Activated CD4-positive, alpha-beta T cell treated with anti-CD3 and anti-CD28 coated beads for 36 hours (primary cell): ENCODE measurements around the gene PLAC8L1. TPM values are rescaled to one million over a fixed set of nuclear protein-coding genes. Genes with fewer than 3 reads are reported as not detected.

Source experiments
- ATAC-seq: fragments of 200-7000 bp; cut with Tn5 transposase; one replicate; pipeline ENCODE4 v1.10.0; 2021; ENCODE audit warnings: mild to moderate bottlenecking, moderate library complexity
- CTCF ChIA-PET: fragments of 350-600 bp; sonication (Branson Sonifier 250); formaldehyde crosslinking; loops from one replicate; lab custom pipeline; 2021; ENCODE audit warnings: antibody characterized with exemption; lab: Charles Lee
- POLR2A ChIA-PET: fragments of 350-600 bp; sonication (Branson Sonifier 250); formaldehyde crosslinking; loops from one replicate; lab custom pipeline; 2021; ENCODE audit warnings: antibody characterized with exemption, inconsistent platforms; lab: Charles Lee
- DNase-seq: peaks from one replicate; pipeline ENCODE4 v3.0.0-alpha.2; 2020
- H3K27ac Mint-ChIP-seq: one replicate; pipeline ENCODE4 v1.8.0; 2021; ENCODE audit warnings: mixed read lengths
- H3K27me3 Mint-ChIP-seq: one replicate; pipeline ENCODE4 v1.8.0; 2021; ENCODE audit warnings: mixed read lengths
- H3K36me3 Mint-ChIP-seq: one replicate; pipeline ENCODE4 v1.8.0; 2021; ENCODE audit warnings: low read depth, mixed read lengths
- H3K4me1 Mint-ChIP-seq: one replicate; pipeline ENCODE4 v1.8.0; 2021; ENCODE audit warnings: mixed read lengths
- H3K4me3 Mint-ChIP-seq: one replicate; pipeline ENCODE4 v1.8.0; 2021; ENCODE audit warnings: mild to moderate bottlenecking, moderate library complexity, mixed read lengths
- H3K9me3 Mint-ChIP-seq: one replicate; pipeline ENCODE4 v1.8.0; 2021; ENCODE audit warnings: low read depth, mixed read lengths
- intact Hi-C, 2 experiments: fragments of 100-400 bp; cut with DNase I in 1 of 2; cut with micrococcal nuclease in 1 of 2; formaldehyde crosslinking; loops; one replicate each; pipeline versions ENCODE4 v1.14.2 to v1.15.1; 2022 to 2024; cut with DNase I, micrococcal nuclease
- total RNA-seq, 2 experiments: library from RNA; stranded (reverse); gene quantifications; one replicate each; pipeline ENCODE4 v1.2.3, GENCODE V29; 2021

PLAC8L1 gene
- total RNA-seq, 2 experiments from 2014 or later: 0.30 TPM; not detected in 1

DNA sequence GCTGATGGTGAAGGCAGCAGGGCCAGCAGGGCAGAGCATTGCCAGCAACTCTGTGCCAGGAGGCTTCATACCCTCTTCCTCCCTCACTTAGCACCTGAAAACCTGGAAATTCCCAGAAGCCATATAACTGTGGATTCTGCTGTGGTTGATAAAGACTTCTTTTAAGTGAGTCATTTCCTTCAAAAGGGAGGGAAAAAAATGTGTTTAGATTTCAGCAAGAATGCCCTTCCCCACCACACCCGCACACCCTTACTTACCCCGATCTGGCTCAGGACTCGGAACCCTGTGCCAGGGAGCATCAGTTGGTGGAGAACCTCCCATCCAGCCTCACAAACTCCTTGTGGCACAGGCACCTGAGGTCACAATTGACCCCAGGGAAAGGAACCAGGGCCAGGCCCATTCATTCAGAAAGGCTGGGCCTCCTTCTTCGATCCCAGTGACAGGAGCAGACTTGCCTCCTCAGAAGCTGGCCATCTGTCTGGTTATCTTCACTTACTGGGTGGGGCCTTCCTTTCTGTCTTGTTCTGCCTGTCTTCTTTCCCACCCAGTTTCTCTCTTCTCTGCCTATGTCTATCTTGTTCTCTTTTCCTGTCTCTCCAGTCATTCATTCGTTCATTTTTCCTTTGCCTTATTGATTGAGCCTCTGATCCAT lies 62.6 kb downstream of the PLAC8L1 start:
- CTCF ChIA-PET: no interaction called here

GRCh38 chr5:146041180-146041789 lies 64.1 kb downstream of the PLAC8L1 start:
- DNase-seq (no peak), ATAC-seq (no peak)
- no peaks in the 10 kb centered on the region for H3K27me3 Mint-ChIP-seq
- no peaks in the 10 kb centered on the region for H3K9me3 Mint-ChIP-seq
- H3K4me1 Mint-ChIP-seq: no peaks in the 10 kb centered on the region
- intact Hi-C loops: loop anchor here (10.0 kb wide), 2 partner anchors 186 to 1836 kb away; no protein-coding TSS in a partner anchor
- H3K4me3 Mint-ChIP-seq: no peak overlapping the region
- CTCF ChIA-PET: interaction anchor here (0.7 to 2.4 kb wide), 3 partner anchors 11 to 107 kb away, joined by 3 to 6 read pairs (median 4); no protein-coding TSS in a partner anchor
- no peak overlapping the region for H3K27ac Mint-ChIP-seq
- H3K36me3 Mint-ChIP-seq: no peaks in the 10 kb centered on the region
- POLR2A ChIA-PET: interaction anchor here (0.6 kb wide), 1 partner anchor 125 kb away, joined by 3 read pairs; no protein-coding TSS in a partner anchor

More for the DNA sequence above, 62.6 kb downstream of the PLAC8L1 start:
- H3K9me3 Mint-ChIP-seq: no peaks in the 10 kb centered on the region
- no peak overlapping the region for H3K27ac Mint-ChIP-seq
- intact Hi-C loops: loop anchor here (10.0 kb wide), 2 partner anchors 188 to 1838 kb away; no protein-coding TSS in a partner anchor
- H3K27me3 Mint-ChIP-seq: no peaks in the 10 kb centered on the region
- no peak overlapping the region for H3K4me3 Mint-ChIP-seq
- H3K36me3 Mint-ChIP-seq: no peaks in the 10 kb centered on the region
- POLR2A ChIA-PET: no interaction called here
- no peaks in the 10 kb centered on the region for H3K4me1 Mint-ChIP-seq
- DNase-seq (no peak), ATAC-seq (no peak)

DNA sequence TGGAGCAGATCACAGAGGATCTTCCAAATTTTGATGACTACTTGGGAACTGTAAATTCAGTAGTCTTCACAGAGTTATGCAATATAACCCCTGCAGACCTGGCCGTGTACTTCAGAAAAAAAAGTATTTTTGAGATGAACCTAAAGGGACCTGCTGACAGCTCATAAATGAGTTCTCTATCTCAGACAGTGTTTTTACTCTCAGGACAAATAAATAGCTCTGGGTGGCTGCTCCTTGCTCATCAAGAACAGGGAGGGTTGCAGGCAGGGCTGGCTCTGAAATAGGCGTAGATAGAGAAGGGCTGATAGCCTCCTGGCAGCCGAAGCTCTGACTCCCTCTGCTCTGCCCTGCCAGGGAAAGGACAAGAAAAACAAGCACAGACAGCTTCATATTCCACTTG lies 64.8 kb downstream of the PLAC8L1 start:
- no peak overlapping the region for H3K27ac Mint-ChIP-seq
- no peaks in the 10 kb centered on the region for H3K4me1 Mint-ChIP-seq
- H3K36me3 Mint-ChIP-seq: no peaks in the 10 kb centered on the region
- CTCF ChIA-PET: interaction anchor here (0.7 to 2.4 kb wide), 3 partner anchors 11 to 107 kb away, joined by 3 to 6 read pairs (median 4); no protein-coding TSS in a partner anchor
- DNase-seq (no peak), ATAC-seq (no peak)
- no peaks in the 10 kb centered on the region for H3K9me3 Mint-ChIP-seq
- H3K27me3 Mint-ChIP-seq: no peaks in the 10 kb centered on the region
- no peak overlapping the region for H3K4me3 Mint-ChIP-seq
- POLR2A ChIA-PET: no interaction called here
- intact Hi-C loops: loop anchor here (10.0 kb wide), 2 partner anchors 186 to 1836 kb away; no protein-coding TSS in a partner anchor

DNA sequence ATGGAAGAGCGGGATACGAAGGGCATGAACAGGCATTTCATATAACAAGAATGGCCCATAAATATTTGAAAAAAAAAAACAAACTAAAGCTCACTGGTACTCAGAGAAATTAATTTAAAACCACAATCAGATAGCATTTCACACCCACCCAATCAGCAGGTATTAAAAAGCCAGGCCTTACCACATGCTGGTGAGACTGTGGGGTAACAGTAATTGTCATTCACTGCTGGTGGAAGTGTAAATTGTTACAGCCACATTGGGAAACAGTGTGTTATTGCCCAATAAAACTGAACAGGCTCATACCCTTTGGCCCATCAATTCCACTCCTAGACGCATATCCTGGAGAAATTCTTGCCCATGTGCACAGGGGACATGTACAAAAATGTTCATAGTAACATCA lies 66.0 kb downstream of the PLAC8L1 start:
- Mint-ChIP-seq H3K27me3 (no peaks in the 10 kb centered on the region), H3K36me3 (no peaks in the 10 kb centered on the region), H3K4me1 (no peaks in the 10 kb centered on the region), H3K9me3 (no peaks in the 10 kb centered on the region), H3K27ac (no peak overlapping the region), H3K4me3 (no peak overlapping the region)
- ATAC-seq (no peak), DNase-seq (no peak)
- POLR2A ChIA-PET: no interaction called here
- CTCF ChIA-PET: interaction anchor here (0.6 kb wide), 1 partner anchor 784 kb away, joined by 4 read pairs; no protein-coding TSS in a partner anchor
- intact Hi-C loops: no loop called here

GRCh38 chr5:146034605-146035004 lies 70.8 kb downstream of the PLAC8L1 start:
- H3K4me1 Mint-ChIP-seq: no peaks in the 10 kb centered on the region
- H3K36me3 Mint-ChIP-seq: no peaks in the 10 kb centered on the region
- peaks cover 2% of the 10 kb centered on the region for H3K27me3 Mint-ChIP-seq
- H3K9me3 Mint-ChIP-seq: no peaks in the 10 kb centered on the region
- no peak overlapping the region for H3K4me3 Mint-ChIP-seq
- no peak overlapping the region for H3K27ac Mint-ChIP-seq
- ATAC-seq (no peak), DNase-seq (no peak)
- CTCF ChIA-PET: no interaction called here
- intact Hi-C loops: no loop called here
- POLR2A ChIA-PET: no interaction called here

Other genes with a start within 250 kb of the PLAC8L1 start
- not detected for gene GRXCR2, start 232.6 kb downstream of the PLAC8L1 start, total RNA-seq
- under 1 TPM; 0.43 to 0.63 TPM for gene SH3RF2, start 169.0 kb downstream of the PLAC8L1 start, total RNA-seq
- 100 to 1,000 TPM; 131 to 184 TPM for gene LARS1, start 77.1 kb upstream of the PLAC8L1 start, total RNA-seq
- 10 to 100 TPM; 25.6 to 68.0 TPM for gene RBM27, start 98.0 kb upstream of the PLAC8L1 start, total RNA-seq
- gene POU4F3, start 233.3 kb upstream of the PLAC8L1 start, total RNA-seq: not detected